ENCODE measurements around the gene MEIOB. TPM values are rescaled to one million over a fixed set of nuclear protein-coding genes. Genes with fewer than 3 reads are reported as not detected.

Gene MEIOB
- total RNA-seq, 1 experiment from 2014 or later, result not detected

DNA sequence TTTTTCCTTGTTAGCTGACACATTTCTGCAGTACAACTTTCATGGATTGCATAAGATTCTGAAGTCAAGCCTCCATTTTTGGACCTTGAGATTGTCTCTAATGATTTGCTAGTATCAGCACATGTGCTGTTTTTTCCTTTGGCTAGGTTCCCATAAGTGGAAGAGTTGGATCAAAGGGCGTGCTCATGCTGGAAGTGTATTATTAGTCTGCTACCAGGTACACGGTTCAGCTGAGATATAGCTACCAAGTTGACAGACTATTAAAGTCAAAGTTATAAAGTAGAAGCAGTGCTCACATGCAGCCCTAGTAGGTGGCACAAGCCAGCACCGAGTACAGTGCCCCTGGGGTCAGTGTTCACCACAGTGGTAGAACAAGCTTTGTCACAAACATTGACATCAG, 41.8 kb downstream of the MEIOB start:
- no peak overlapping the region for H2AFZ ChIP-seq (ENCODE audit: low read length)
- TF ChIP-seq EZH2 (IDR thresholded peaks at IDR 0.05; ENCODE audit: low read length, unreplicated experiment), result no peak
- TF ChIP-seq, protein P1, sequence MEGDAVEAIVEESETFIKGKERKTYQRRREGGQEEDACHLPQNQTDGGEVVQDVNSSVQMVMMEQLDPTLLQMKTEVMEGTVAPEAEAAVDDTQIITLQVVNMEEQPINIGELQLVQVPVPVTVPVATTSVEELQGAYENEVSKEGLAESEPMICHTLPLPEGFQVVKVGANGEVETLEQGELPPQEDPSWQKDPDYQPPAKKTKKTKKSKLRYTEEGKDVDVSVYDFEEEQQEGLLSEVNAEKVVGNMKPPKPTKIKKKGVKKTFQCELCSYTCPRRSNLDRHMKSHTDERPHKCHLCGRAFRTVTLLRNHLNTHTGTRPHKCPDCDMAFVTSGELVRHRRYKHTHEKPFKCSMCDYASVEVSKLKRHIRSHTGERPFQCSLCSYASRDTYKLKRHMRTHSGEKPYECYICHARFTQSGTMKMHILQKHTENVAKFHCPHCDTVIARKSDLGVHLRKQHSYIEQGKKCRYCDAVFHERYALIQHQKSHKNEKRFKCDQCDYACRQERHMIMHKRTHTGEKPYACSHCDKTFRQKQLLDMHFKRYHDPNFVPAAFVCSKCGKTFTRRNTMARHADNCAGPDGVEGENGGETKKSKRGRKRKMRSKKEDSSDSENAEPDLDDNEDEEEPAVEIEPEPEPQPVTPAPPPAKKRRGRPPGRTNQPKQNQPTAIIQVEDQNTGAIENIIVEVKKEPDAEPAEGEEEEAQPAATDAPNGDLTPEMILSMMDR (conservative IDR thresholded peaks at IDR 0.05; ENCODE audit: low read depth, low read length), result no peak
- no peak for TF ChIP-seq EZH2phosphoT487 (IDR thresholded peaks at IDR 0.05; ENCODE audit: borderline replicate concordance, low read length)
- H3K4me2 ChIP-seq (ENCODE audit: low read length), result peak overlapping the region; percentile 92; the same call in 1 of the 2 replicates
- H3K9me3 ChIP-seq (ENCODE audit: low read length), result no peaks in the 10 kb centered on the region
- H3K9ac ChIP-seq (ENCODE audit: low read length), result no peak overlapping the region
- no peaks in the 10 kb centered on the region for H3K9me2 ChIP-seq (replicated peaks; ENCODE audit: low read length)
- BruUV-seq (replicated peaks), result no TSS peak
- CTCF ChIA-PET, result interaction anchor here (0.8 kb wide), 1 partner anchor 167 kb away, joined by 3 read pairs; no protein-coding TSS in a partner anchor
- intact Hi-C loops (cut with micrococcal nuclease), result no loop called here
- no peak for ATAC-seq
- H3K27me3 ChIP-seq (ENCODE audit: low read length), result no peaks in the 10 kb centered on the region
- peaks cover 15% of the 10 kb centered on the region; the same call in 1 of the 2 replicates for H4K20me1 ChIP-seq (ENCODE audit: low read length)
- DNase-seq, result no peak
- H3F3A ChIP-seq (ENCODE audit: low read length, unreplicated experiment), result no peaks in the 10 kb centered on the region
- H3K79me2 ChIP-seq (ENCODE audit: low read length), result peaks cover 47% of the 10 kb centered on the region
- POLR2A ChIA-PET (ENCODE audit: unreplicated experiment), result no interaction called here
- H3K4me1 ChIP-seq (ENCODE audit: insufficient read depth, low read length), result peaks cover 9% of the 10 kb centered on the region
- H3K27ac ChIP-seq (ENCODE audit: low read length), result no peak overlapping the region
- no peaks in the 10 kb centered on the region for H3K36me3 ChIP-seq (ENCODE audit: low read depth, low read length)
- peak overlapping the region; percentile 15; the same call in 1 of the 2 replicates for H3K4me3 ChIP-seq (ENCODE audit: low read length)

DNA sequence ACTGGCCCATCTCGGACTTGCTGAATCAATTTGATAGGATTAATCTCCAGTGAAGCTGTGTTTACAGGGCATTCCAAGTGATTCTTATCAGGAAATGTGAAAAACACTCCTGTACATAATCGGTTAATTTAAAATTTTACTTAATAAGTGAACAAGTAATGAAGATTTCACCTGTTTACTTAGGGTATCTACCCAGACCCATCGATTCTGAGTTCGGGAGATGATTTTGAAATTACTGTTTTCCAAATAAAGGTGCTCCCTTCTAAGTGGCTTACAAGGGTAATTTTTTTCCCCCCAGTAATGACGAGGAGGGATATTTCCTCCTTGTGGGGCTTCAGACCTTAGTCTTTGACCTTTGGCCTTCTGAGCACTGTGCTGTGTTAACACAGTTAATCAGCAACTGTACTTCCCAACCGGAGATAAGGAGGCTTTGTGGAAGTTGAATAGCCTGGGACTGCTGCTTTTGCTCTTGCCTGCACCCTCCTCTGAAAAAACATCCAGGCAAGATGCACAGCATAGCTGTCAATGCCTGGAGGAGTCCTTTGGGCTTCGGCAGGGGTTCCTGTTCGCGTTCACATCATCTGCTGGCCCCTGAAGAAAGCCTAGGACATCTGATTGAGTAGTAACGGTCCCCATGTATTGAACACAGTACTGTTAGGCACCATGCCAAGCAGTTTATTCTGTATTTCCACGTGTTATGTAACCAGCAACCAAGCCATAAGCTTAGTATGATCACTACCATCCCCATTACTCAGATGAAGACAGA, 43.1 kb downstream of the MEIOB start:
- Histone ChIP-seq H3K4me3 (ENCODE audit: low read length) (peak overlapping the region; percentile 99), H3K9ac (ENCODE audit: low read length) (peak overlapping the region; percentile 87), H3F3A (ENCODE audit: low read length, unreplicated experiment) (no peaks in the 10 kb centered on the region), H3K9me3 (ENCODE audit: low read length) (no peaks in the 10 kb centered on the region), H3K9me2 (replicated peaks; ENCODE audit: low read length) (no peaks in the 10 kb centered on the region), H3K27me3 (ENCODE audit: low read length) (no peaks in the 10 kb centered on the region), H2AFZ (ENCODE audit: low read length) (no peak overlapping the region), H3K79me2 (ENCODE audit: low read length) (peaks cover 55% of the 10 kb centered on the region), H3K4me1 (ENCODE audit: insufficient read depth, low read length) (peaks cover 9% of the 10 kb centered on the region), H4K20me1 (ENCODE audit: low read length) (peaks cover 15% of the 10 kb centered on the region; the same call in 1 of the 2 replicates), H3K36me3 (ENCODE audit: low read depth, low read length) (no peaks in the 10 kb centered on the region), H3K27ac (ENCODE audit: low read length) (no peak overlapping the region), H3K4me2 (ENCODE audit: low read length) (peak overlapping the region; percentile 92)
- no peak for DNase-seq
- BruUV-seq (replicated peaks), result no TSS peak
- no peak for TF ChIP-seq EZH2 (IDR thresholded peaks at IDR 0.05; ENCODE audit: low read length, unreplicated experiment)
- TF ChIP-seq, protein P1 (conservative IDR thresholded peaks at IDR 0.05; ENCODE audit: low read depth, low read length), result no peak
- no peak for TF ChIP-seq EZH2phosphoT487 (IDR thresholded peaks at IDR 0.05; ENCODE audit: borderline replicate concordance, low read length)
- ChIA-PET CTCF (no interaction called here), POLR2A (ENCODE audit: unreplicated experiment) (no interaction called here)
- ATAC-seq, result no peak
- intact Hi-C loops (cut with micrococcal nuclease), result no loop called here
